ENCODE measurements around the gene PRSS33.

The PRSS33 gene

GRCh38 chr16:2761886-2762583 is 25.3 kb downstream of the PRSS33 start:
- DNase-seq: no peak

- DNase-seq: no peak
Observed at GRCh38 chr16:2761472-2761871, 25.9 kb downstream of the PRSS33 start.

- no peak for DNase-seq
Observed at GRCh38 chr16:2757344-2757743, 30.0 kb downstream of the PRSS33 start.

DNA sequence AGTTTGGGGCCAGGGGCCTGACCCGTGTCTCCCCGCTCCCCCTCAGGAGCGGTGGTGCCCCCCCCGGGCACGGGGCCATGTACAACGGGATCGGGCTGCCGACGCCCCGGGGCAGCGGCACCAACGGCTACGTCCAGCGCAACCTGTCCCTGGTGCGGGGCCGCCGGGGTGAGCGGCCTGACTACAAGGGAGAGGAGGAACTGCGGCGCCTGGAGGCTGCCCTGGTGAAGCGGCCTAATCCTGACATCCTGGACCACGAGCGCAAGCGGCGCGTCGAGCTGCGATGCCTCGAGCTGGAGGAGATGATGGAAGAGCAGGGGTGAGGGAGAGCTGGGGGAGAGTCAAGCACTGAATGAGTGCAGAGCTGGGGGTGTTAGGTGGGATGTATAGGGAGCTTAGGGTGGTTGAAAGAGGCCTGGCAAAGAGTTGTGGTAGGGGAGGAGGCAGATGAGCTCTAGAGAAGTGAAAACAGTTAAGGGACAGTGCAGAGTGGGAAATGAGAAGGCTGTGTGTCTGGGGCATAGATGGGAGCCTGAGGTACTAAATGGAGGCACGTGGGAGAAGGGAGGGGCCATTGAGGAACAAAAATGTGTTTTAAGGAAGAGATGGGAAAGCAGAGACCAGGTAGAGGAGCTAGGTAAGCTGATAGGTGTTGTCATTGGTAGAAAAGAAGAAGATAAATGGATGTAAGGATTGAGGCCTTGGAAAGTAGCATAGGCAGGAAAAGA is 30.9 kb downstream of the PRSS33 start:
- DNase-seq: no peak

DNA sequence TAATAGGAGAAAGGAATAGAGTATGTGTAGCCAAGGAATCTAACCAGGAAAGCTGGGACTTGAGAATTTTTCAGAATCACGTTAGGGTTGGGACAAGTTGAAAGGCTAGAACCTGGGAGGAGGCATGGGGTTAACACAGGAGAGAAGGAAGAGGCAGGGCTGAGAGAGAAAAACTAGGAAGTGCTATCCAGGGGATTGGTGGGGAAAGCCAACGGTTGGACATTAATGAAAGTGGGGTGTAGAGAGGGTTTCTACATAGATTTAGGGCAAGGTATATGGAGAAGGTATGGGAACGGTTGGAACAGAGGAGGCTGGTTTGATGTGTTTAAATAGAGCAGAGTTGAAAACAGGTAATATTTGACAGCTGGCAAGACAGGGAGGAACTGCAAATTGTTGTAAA is 32.2 kb downstream of the PRSS33 start:
- DNase-seq: no peak

DNA sequence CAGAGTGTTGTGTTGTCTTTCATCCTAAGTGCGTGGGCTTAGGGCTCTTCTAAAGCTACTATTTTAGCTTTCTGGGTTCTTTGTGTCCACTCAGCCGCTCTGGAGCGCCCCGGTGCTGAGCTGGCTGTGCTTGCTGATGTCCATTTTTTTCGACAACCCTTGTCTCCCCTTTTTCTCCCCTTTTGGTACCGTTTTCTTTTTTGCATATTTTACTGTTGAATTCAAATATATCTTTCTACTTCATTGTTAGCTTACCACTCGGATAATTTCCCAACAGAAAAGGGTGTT is 33.7 kb downstream of the PRSS33 start:
- no peak for DNase-seq

- DNase-seq: peak; percentile 85
Observed at GRCh38 chr16:2752850-2753732, 34.3 kb downstream of the PRSS33 start.

GRCh38 chr16:2752035-2752849 is 35.1 kb downstream of the PRSS33 start, which contains the start of gene SRRM2:
TSS of gene SRRM2 (plus strand) at chr16:2752638. CDS start at chr16:2756365, 3,727 bp downstream.
- peak; percentile 98 for DNase-seq

DNA sequence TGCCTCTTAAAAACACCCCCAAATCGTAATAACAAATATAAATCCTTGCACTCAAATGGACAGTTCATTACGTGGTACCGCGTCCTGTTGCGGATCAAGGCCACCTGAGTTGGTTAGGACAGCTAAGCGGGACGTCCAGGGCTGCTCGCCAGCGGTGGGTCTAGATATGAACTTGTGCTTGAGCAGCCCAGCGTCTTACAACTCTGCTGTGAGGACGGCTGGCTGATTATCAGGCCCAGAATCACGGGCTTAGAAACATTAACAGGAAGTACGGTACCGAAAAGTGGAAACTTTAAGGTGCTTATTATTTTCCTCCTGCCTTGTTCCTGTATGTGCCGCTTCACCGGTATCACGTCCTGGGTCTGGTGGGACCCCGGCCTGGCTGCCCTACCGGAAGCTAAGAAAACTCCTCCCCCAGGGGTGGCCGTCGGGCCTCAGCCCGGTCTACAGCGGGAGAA is 35.8 kb downstream of the PRSS33 start:
- DNase-seq: no peak

DNA sequence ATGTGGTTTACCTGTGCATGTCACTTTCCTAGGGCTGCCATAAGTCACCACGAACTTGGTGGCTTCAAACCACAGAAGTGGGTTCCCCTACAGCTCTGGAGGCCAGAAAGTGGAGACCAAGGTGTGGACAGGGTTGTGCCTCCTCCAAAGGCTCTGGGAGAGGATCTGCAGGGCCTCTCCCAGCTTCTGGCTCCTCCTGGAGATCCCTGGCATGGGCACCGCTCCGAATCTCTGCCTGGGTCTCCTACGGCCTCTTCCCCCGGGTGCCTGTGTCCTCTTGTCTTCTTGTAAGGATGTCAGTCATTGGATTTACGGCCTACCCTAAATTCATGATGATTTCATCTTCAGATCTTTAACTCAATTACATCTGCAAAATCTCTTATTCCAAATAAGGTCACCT is 37.4 kb downstream of the PRSS33 start:
- DNase-seq: no peak

GRCh38 chr16:2749476-2749875 is 37.9 kb downstream of the PRSS33 start:
- DNase-seq: no peak

DNA sequence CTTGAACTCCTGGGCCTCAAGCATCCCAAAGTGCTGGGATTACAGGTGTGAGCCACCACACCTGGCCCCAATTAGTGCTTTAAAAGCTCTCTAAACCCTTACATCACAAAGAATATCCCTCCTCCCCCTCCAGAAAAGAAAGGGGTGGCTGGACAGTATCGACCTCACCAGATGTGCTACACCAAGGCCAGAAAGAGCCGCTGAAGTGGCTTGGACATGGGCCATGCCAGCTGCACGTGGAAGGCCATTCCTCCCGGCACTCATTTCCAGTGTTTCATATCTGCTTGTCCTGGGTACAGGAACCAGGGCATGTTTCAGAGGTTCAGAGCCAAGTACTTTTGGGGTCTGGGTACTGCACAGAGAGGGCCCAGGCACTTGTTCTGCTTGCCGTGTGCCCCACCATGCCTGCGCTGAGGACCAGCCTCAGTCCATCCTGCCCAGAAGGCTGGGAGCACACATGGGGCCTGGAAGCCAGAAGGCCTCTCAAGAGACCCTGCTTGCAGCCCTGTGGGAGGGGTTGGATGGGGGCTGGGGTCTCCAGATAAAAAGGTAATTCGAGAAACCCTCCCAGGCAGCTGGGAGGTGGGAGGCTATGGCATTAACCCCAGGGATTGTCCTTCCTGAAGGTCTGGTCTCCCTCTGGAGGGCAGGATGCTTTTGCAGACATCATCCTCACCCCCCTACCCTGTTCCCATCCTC is 38.5 kb downstream of the PRSS33 start:
- DNase-seq: no peak

- no peak for DNase-seq
Observed at GRCh38 chr16:2745961-2746360, 41.4 kb downstream of the PRSS33 start.

DNA sequence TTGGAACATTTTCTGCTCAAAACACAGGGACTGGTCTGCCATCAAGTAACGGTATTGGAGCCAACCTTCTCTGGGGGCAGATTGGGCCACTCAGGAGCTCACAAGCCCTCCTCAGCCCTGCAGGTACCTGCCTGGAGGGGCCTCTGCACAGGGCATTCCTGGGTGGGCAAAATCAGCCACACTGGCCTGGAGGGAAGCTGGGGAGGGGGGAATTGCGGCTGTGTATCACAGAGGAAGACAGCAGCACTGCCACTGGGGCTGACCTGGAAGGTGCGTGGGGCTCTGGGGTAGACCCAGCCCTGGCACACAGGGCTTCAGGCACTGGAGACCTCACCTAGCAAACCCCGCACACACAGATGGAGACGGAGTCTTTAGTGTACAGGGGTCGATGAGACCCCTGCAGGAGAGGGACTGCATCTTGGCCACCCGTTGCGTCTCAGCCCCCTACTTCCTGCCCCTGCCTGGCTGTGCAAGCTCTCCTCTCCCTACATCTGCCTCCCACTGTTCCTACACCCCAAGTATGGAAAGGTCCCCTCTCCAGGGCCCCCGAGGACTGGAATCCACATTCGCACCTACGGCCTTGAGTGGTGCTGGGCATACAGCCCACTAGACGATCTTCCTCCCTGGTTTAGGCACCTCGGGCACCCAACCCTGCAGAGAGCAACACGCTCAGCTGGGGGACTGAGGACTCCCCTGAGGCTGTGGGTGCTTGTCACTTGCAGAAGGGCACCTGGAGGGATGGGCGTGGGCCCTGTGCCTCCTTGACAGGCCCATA is 42.1 kb downstream of the PRSS33 start:
- no peak for DNase-seq

GRCh38 chr16:2744711-2745110 is 42.6 kb downstream of the PRSS33 start:
- DNase-seq: no peak

DNA sequence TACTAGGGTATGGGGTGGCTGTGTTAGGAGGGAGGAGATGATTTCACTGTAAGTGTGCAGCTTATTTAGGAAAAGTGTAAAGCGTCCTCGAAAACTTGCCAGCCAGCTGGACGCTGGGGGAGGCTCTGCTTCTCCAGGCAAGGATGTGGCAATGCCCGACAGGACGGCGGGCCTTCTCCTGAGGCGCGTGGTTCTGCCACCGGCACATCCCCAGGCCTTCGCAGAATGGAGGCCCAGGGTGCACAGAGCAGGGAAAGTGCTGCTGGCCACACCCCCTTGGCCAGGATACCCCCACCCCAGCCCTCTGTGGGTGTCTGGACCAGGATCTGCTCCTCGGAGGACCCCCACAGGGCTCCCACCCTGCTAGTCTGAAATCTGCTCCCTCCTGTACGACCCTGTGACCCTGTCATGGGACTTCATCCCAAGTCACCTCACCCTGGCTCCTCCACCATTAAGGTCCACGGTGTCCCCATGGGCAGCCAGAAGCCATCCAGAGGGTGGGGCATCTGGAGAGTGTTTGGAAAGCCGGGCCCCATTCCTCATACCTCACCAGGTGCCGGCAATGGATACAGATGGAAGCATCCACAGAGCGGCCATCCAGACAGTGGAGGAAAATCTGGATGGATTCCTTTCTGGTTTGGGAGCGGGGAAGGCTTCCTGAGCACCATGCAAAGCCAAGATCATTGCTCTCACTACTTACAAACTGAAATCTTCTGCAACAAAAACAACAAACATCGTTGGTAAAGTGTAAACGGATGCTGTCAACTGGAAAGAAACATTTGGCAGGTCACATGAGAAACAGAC is 44.2 kb downstream of the PRSS33 start:
- no peak for DNase-seq

DNA sequence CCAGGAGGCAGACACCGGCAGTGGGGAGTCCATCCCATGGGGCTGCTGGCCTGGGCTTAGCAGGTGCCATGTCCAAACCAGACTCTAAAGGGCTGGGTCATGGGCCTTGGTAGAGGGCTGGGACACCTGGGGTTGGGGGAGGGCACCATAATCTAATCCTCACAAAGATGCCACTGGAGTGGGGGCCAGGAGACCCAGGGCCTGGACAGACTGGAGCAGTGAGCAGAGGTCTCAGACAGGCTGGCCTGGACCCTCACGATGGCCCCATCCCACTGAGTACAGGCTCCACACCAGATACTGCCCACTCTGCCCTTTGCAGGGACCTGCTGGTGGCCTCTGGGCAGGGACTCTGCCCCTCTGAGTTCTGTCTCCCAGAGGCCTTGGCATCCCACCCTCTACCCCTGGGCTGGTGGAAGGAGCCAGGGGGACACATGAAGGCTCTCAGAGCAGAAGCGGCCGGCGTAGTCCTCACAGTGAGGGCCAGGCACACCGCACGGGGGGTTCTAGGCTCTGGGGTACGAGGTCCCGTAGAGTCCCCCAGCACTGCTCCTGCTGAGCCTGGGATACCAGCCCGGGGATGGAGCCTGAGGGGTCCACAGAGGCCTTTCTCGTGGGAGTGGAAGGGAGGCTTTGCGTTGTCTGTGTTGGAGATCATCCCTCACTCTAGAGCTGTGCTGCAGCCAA is 44.9 kb downstream of the PRSS33 start:
- DNase-seq: no peak

DNA sequence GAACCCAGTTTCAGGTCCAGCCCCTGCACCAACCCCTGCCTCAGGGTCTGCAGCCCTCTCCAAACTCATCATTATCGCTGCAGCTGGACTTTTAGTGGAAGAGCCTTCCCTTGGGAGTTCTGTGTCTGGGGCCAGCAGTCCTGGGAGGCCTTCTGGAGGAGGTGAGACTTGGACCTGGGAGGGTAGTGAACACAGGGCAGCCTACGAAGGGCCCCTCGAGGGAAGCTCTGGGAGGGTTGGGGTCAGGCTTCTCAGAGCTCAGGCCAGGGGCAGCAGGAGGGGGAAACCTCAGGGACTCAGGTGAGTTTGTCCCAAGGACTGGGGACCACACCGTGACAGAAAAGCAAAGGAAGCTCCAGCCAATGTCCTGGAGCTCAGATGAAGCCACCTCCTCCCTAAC is 46.2 kb downstream of the PRSS33 start:
- DNase-seq: no peak

GRCh38 chr16:2740476-2740875 is 46.9 kb downstream of the PRSS33 start:
- DNase-seq: no peak
